HFFc6 (cell line): ENCODE data around the gene RGS8. TPM values are rescaled to one million over a fixed set of nuclear protein-coding genes. Genes with fewer than 3 reads are reported as not detected.

Experiments used
- DNase-seq: peaks from one replicate; pipeline ENCODE4 v3.0.0-alpha.2; 2018
- H3K27ac Mint-ChIP-seq: 2 replicates; pipeline ENCODE4 v1.8.0; 2020; ENCODE audit warnings: mild to moderate bottlenecking, mixed read lengths
- H3K27me3 Mint-ChIP-seq: 2 replicates; pipeline ENCODE4 v1.8.0; 2021; ENCODE audit warnings: mild to moderate bottlenecking, moderate library complexity, mixed read lengths; ENCODE audit not compliant: insufficient read depth
- H3K36me3 Mint-ChIP-seq: 2 replicates; pipeline ENCODE4 v1.8.0; 2021; ENCODE audit warnings: low read depth, mixed read lengths
- H3K4me1 Mint-ChIP-seq: 2 replicates; pipeline ENCODE4 v1.8.0; 2020; ENCODE audit warnings: low read depth, mixed read lengths
- H3K4me3 Mint-ChIP-seq: 2 replicates; pipeline ENCODE4 v1.8.0; 2020; ENCODE audit warnings: mild to moderate bottlenecking, moderate library complexity, mixed read lengths
- H3K9me3 Mint-ChIP-seq: 2 replicates; pipeline ENCODE4 v1.8.0; 2020; ENCODE audit warnings: mild to moderate bottlenecking, mixed read lengths
- total RNA-seq, 6 experiments: library from RNA; stranded (reverse); fragmentation: NEBNext Ultra II Directional; extraction: Animal tissue kit (Norgen Biotek cat#: 25700); gene quantifications; 2 replicates in 1 of 6; 3 replicates in 5 of 6; pipeline ENCODE4 v1.2.3, GENCODE V29; 2021
- TF ChIP-seq, protein P1 (sequence below): fragments of 200-600 bp; sonication (generic); IDR thresholded peaks from 2 replicates; pipeline ENCODE4 v1.5.0; 2021; ENCODE audit warnings: antibody characterized with exemption, mild to moderate bottlenecking

The RGS8 gene
- total RNA-seq, 6 experiments from 2014 or later: not detected

- no peak overlapping the region for H3K4me3 Mint-ChIP-seq
- DNase-seq: no peak
- TF ChIP-seq, protein P1, sequence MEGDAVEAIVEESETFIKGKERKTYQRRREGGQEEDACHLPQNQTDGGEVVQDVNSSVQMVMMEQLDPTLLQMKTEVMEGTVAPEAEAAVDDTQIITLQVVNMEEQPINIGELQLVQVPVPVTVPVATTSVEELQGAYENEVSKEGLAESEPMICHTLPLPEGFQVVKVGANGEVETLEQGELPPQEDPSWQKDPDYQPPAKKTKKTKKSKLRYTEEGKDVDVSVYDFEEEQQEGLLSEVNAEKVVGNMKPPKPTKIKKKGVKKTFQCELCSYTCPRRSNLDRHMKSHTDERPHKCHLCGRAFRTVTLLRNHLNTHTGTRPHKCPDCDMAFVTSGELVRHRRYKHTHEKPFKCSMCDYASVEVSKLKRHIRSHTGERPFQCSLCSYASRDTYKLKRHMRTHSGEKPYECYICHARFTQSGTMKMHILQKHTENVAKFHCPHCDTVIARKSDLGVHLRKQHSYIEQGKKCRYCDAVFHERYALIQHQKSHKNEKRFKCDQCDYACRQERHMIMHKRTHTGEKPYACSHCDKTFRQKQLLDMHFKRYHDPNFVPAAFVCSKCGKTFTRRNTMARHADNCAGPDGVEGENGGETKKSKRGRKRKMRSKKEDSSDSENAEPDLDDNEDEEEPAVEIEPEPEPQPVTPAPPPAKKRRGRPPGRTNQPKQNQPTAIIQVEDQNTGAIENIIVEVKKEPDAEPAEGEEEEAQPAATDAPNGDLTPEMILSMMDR: no peak
Measured at GRCh38 chr1:182679684-182680083, 4.7 kb downstream of the RGS8 start.

DNA sequence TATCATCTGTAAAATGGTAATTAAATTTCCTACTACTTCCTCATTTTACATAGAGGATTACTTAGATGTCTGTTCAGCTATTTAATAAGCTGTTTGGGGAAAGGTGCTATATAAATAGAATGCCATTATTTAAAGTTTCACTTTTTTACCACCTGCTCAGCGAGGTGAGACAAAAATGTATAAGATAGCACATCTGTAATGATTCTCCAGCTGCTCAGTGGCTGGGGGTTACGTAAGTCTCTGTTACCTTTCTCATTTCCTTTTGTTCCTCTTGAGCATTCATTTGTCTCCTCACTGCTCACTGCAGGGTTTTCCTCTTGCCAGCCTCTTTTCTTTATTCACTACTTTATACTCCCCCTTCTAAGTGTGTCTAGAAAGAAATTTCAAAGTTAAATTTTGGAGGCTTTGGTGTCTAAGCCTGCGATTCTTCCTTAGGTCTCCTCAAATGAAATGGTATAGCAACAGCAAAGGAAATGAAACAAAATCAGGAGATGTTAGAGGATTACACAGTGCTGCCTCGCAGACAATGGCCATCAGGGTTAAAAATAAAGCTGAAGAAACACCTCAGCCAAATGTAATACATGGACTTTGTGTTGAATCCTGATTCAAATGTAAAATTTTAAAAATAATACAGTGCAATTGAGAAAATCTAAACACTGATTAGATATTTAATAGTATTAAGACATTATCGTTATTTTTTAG is 6.8 kb downstream of the RGS8 start:
- Mint-ChIP-seq H3K4me3 (no peak overlapping the region), H3K4me1 (no peaks in the 10 kb centered on the region), H3K27me3 (peaks cover 11% of the 10 kb centered on the region), H3K9me3 (no peaks in the 10 kb centered on the region), H3K27ac (no peak overlapping the region), H3K36me3 (no peaks in the 10 kb centered on the region)
- no peak for DNase-seq
- TF ChIP-seq, protein P1: no peak

More at GRCh38 chr1:182679684-182680083, 4.7 kb downstream of the RGS8 start:
- Mint-ChIP-seq H3K9me3 (no peaks in the 10 kb centered on the region), H3K4me1 (no peaks in the 10 kb centered on the region), H3K36me3 (no peaks in the 10 kb centered on the region), H3K27ac (no peak overlapping the region), H3K27me3 (peaks cover 16% of the 10 kb centered on the region)

GRCh38 chr1:182676274-182676673 is 8.1 kb downstream of the RGS8 start:
- H3K4me3 Mint-ChIP-seq: no peak overlapping the region
- H3K36me3 Mint-ChIP-seq: no peaks in the 10 kb centered on the region
- H3K9me3 Mint-ChIP-seq: no peaks in the 10 kb centered on the region
- H3K27ac Mint-ChIP-seq: no peak overlapping the region
- no peak for DNase-seq
- TF ChIP-seq, protein P1: no peak
- H3K4me1 Mint-ChIP-seq: no peaks in the 10 kb centered on the region
- peaks cover 22% of the 10 kb centered on the region for H3K27me3 Mint-ChIP-seq

DNA sequence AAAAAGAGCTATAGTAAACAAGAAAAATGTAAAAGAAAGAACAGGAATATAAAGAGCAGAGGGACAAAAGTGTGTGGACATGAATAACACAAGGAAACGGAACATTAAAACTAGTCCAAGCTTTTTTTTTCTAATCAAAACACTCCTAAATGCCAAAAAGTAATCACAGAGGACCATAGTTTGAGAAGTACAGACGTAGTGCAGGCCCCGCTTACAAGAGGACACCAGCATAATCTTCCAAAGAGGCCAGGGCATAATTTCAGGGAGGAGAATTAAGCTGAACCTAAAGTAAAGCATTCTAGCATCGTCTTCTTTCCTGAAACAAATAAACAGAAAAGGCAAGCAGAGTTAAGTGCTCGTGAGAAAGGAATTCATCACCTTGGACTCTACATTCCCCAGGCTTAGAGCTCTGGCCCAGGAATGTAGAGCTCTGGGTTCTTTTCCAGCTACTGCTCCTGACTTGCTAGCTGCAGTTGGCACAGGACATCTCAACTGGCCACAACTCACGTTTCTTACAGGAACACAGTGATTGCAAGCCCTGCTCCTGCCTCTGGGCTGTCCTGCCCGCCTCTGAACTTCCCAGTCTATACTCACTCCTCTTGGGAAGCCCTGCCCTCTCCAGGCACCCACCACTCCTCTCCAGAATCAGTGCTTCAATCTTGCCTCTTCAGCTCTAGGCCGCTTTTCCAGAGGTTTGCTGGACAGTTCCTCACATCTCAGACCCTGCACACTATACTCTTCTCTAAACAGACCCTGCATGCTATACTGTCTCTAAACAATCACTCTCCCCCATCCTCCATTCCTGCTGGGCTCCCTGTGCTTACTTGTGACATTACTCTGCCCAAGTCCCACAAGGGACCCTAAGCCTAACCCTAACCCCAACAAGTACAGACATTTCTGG is 9.8 kb downstream of the RGS8 start:
- no peaks in the 10 kb centered on the region for H3K9me3 Mint-ChIP-seq
- H3K4me3 Mint-ChIP-seq: no peak overlapping the region
- no peaks in the 10 kb centered on the region for H3K4me1 Mint-ChIP-seq
- TF ChIP-seq, protein P1: no peak
- H3K27me3 Mint-ChIP-seq: peaks cover 22% of the 10 kb centered on the region
- no peaks in the 10 kb centered on the region for H3K36me3 Mint-ChIP-seq
- DNase-seq: no peak
- no peak overlapping the region for H3K27ac Mint-ChIP-seq

- Mint-ChIP-seq H3K9me3 (no peaks in the 10 kb centered on the region), H3K4me3 (no peak overlapping the region), H3K4me1 (no peaks in the 10 kb centered on the region), H3K36me3 (no peaks in the 10 kb centered on the region), H3K27ac (no peak overlapping the region), H3K27me3 (peaks cover 26% of the 10 kb centered on the region)
- TF ChIP-seq, protein P1: no peak
- DNase-seq: no peak
Measured at GRCh38 chr1:182672487-182672836, 11.9 kb downstream of the RGS8 start.
